ENCODE results near the gene SHC3. TPM values are rescaled to one million over a fixed set of nuclear protein-coding genes. Genes with fewer than 3 reads are reported as not detected.

SHC3 gene
- total RNA-seq, 2 experiments from 2014 or later = 0.03 TPM; not detected in 1

DNA sequence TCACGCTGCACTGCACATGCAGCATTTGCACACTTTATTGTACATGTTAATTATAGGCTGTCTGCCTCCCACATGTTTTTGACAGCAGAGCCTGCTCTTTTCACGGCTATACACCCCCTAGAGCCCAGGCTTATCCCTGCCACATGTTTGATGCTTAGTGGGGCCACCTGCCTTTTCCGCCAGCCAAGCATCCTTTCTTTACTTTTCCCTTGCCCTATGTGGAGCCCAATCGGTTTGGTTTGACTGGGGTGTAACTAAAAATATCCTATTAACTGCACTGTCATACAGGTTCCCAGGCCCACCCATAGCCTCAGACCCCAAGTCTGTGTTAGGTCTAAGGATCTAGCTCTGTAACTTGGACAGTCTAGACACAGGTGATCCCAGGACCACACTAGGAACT lies 206.2 kb downstream of the SHC3 start:
- CTCF ChIA-PET (ENCODE audit: unreplicated experiment) = no interaction called here
- no peaks in the 10 kb centered on the region for H4K20me1 ChIP-seq (ENCODE audit: insufficient read depth, low read length)
- no peak overlapping the region for H3K4me2 ChIP-seq (ENCODE audit: low read length)
- intact Hi-C loops (cut with micrococcal nuclease; ENCODE audit: unreplicated experiment) = no loop called here
- DNase-seq (ENCODE audit: low spot score) = no peak
- H3K9me3 ChIP-seq (ENCODE audit: low read length) = no peaks in the 10 kb centered on the region
- H2AFZ ChIP-seq (ENCODE audit: low read length) = no peak overlapping the region
- H3K4me1 ChIP-seq (ENCODE audit: insufficient read depth, low read length, poor library complexity, severe bottlenecking) = no peaks in the 10 kb centered on the region
- no peaks in the 10 kb centered on the region for H3K79me2 ChIP-seq (ENCODE audit: insufficient read depth, low read depth, low read length)
- POLR2A ChIA-PET = no interaction called here
- H3K36me3 ChIP-seq (ENCODE audit: insufficient read depth, low read length) = no peaks in the 10 kb centered on the region
- TF ChIP-seq, protein P1, sequence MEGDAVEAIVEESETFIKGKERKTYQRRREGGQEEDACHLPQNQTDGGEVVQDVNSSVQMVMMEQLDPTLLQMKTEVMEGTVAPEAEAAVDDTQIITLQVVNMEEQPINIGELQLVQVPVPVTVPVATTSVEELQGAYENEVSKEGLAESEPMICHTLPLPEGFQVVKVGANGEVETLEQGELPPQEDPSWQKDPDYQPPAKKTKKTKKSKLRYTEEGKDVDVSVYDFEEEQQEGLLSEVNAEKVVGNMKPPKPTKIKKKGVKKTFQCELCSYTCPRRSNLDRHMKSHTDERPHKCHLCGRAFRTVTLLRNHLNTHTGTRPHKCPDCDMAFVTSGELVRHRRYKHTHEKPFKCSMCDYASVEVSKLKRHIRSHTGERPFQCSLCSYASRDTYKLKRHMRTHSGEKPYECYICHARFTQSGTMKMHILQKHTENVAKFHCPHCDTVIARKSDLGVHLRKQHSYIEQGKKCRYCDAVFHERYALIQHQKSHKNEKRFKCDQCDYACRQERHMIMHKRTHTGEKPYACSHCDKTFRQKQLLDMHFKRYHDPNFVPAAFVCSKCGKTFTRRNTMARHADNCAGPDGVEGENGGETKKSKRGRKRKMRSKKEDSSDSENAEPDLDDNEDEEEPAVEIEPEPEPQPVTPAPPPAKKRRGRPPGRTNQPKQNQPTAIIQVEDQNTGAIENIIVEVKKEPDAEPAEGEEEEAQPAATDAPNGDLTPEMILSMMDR (conservative IDR thresholded peaks at IDR 0.05; ENCODE audit: low read length) = no peak
- TF ChIP-seq EZH2phosphoT487 (IDR thresholded peaks at IDR 0.05; ENCODE audit: borderline replicate concordance, low read depth, low read length) = no peak
- no peak overlapping the region for H3K4me3 ChIP-seq (ENCODE audit: low read depth, low read length, poor library complexity, severe bottlenecking)
- H3K27ac ChIP-seq (ENCODE audit: low read depth, low read length, poor library complexity, severe bottlenecking) = no peak overlapping the region
- H3K9me2 ChIP-seq (ENCODE audit: insufficient read depth, low read length) = no peaks in the 10 kb centered on the region
- BruUV-seq (replicated peaks) = no TSS peak

DNA sequence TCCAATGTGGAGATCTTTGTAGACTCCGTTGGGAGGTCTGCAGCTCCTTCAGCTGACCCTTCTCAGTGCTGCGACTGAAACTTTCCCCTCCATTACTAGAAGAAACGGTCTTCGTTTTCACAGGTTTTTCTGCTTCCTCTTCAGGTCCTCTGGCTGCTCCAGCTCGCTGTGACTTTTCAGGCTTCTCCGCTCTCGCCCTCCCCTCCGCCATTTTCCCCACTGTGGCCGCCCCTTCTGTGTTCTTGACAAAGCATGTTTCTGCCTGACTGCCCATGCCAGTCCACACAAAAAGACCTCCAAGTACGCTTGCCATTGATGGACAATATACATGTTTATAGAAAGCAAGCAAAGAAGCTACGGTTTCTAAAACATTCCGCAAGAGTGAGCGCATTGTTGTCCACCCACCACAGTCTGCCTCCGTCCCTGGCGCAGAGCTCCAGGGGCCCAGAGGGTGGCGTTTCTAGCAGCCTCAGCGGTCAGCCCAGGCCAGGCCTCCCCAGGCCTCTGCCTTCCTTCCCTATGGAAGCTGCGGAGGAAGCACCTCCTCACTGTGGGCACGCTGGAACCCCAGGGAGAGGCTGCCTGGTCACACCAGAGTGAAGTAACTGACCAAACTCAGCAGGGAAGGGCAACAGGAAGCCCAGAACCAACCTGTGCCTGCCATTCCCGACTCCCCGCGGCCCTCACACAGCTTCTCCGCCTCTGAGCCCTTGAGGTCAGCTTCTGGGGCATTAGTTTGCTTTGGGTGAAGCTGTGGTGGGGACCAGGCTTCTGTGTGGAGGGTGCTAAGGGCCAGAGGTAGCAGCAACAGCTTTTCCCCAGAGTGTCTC lies 207.3 kb downstream of the SHC3 start:
- ChIA-PET POLR2A (no interaction called here), CTCF (ENCODE audit: unreplicated experiment) (no interaction called here)
- Histone ChIP-seq H3K9me2 (ENCODE audit: insufficient read depth, low read length) (no peaks in the 10 kb centered on the region), H3K79me2 (ENCODE audit: insufficient read depth, low read depth, low read length) (no peaks in the 10 kb centered on the region), H3K4me1 (ENCODE audit: insufficient read depth, low read length, poor library complexity, severe bottlenecking) (no peaks in the 10 kb centered on the region), H3K4me3 (ENCODE audit: low read depth, low read length, poor library complexity, severe bottlenecking) (no peak overlapping the region), H2AFZ (ENCODE audit: low read length) (no peak overlapping the region), H3K4me2 (ENCODE audit: low read length) (no peak overlapping the region), H4K20me1 (ENCODE audit: insufficient read depth, low read length) (no peaks in the 10 kb centered on the region), H3K27ac (ENCODE audit: low read depth, low read length, poor library complexity, severe bottlenecking) (no peak overlapping the region), H3K36me3 (ENCODE audit: insufficient read depth, low read length) (no peaks in the 10 kb centered on the region), H3K9me3 (ENCODE audit: low read length) (no peaks in the 10 kb centered on the region)
- TF ChIP-seq, protein P1 (conservative IDR thresholded peaks at IDR 0.05; ENCODE audit: low read length) = no peak
- TF ChIP-seq EZH2phosphoT487 (IDR thresholded peaks at IDR 0.05; ENCODE audit: borderline replicate concordance, low read depth, low read length) = no peak
- no peak for DNase-seq (ENCODE audit: low spot score)
- intact Hi-C loops (cut with micrococcal nuclease; ENCODE audit: unreplicated experiment) = no loop called here
- no TSS peak for BruUV-seq (replicated peaks)

DNA sequence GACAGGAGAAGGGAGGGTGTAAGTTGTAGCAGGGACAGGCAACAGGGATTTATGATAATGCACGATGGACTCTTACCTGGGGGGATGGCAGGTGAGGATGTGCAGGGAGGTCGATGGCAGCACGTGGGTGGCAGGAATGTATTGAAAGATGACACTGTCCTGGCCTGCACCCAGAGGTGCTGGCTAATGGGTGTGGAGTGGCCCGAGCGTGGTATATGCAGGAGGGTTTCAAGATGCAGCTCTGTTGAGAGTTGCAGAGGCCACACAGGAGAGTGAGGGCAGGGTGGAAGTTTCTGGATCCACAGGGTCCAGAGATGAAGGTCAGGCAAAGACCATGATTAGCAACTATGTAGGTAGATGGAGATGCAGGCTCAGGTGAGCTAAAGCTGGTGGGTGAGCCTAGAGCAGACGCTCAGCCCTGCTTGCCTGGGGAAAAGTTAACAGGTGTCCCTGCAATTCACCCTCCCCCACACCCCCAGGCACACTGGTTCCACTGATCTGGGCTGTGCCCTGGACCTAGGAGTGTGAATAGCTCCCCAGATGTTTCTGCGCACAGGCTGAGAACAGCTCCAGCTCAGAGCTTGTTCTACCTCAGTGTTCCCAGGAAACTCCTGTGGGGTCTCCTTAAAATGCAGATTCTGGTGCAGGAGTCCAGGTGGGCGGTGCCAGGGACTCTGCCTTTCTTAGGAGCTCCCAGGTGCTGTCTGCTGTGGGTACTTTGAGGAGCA lies 208.8 kb downstream of the SHC3 start:
- intact Hi-C loops (cut with micrococcal nuclease; ENCODE audit: unreplicated experiment) = no loop called here
- DNase-seq (ENCODE audit: low spot score) = no peak

More for the DNA sequence above, 208.8 kb downstream of the SHC3 start:
- Histone ChIP-seq H3K27ac (ENCODE audit: low read depth, low read length, poor library complexity, severe bottlenecking) (no peak overlapping the region), H3K4me2 (ENCODE audit: low read length) (no peak overlapping the region), H2AFZ (ENCODE audit: low read length) (no peak overlapping the region), H3K79me2 (ENCODE audit: insufficient read depth, low read depth, low read length) (no peaks in the 10 kb centered on the region), H3K4me1 (ENCODE audit: insufficient read depth, low read length, poor library complexity, severe bottlenecking) (no peaks in the 10 kb centered on the region), H3K9me2 (ENCODE audit: insufficient read depth, low read length) (no peaks in the 10 kb centered on the region), H3K4me3 (ENCODE audit: low read depth, low read length, poor library complexity, severe bottlenecking) (no peak overlapping the region), H4K20me1 (ENCODE audit: insufficient read depth, low read length) (no peaks in the 10 kb centered on the region), H3K36me3 (ENCODE audit: insufficient read depth, low read length) (no peaks in the 10 kb centered on the region), H3K9me3 (ENCODE audit: low read length) (no peaks in the 10 kb centered on the region)
- ChIA-PET POLR2A (no interaction called here), CTCF (ENCODE audit: unreplicated experiment) (no interaction called here)
- no TSS peak for BruUV-seq (replicated peaks)
- TF ChIP-seq, protein P1 (conservative IDR thresholded peaks at IDR 0.05; ENCODE audit: low read length) = no peak
- TF ChIP-seq EZH2phosphoT487 (IDR thresholded peaks at IDR 0.05; ENCODE audit: borderline replicate concordance, low read depth, low read length) = no peak
